ENCODE data around the gene FRRS1.

DNA sequence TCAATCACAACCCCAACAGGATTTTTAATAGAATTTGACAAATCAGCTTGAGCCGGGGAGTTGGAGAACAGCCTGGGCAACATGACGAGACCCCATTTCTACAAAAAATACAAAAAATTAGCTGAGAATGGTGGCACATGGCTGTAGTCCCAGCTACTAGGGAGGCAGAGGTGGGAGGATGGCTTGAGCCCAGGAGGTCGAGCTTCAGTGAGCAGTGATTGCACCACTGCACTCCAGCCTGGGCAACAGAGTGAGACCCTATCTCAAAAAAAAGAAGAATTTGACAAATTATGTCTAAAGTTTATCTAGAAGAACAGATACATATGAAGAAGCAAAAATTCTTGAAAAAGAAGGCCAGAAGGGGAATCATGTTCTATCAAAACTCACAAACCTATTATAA is 43.2 kb downstream of the FRRS1 start:
- TF ChIP-seq, protein P1, sequence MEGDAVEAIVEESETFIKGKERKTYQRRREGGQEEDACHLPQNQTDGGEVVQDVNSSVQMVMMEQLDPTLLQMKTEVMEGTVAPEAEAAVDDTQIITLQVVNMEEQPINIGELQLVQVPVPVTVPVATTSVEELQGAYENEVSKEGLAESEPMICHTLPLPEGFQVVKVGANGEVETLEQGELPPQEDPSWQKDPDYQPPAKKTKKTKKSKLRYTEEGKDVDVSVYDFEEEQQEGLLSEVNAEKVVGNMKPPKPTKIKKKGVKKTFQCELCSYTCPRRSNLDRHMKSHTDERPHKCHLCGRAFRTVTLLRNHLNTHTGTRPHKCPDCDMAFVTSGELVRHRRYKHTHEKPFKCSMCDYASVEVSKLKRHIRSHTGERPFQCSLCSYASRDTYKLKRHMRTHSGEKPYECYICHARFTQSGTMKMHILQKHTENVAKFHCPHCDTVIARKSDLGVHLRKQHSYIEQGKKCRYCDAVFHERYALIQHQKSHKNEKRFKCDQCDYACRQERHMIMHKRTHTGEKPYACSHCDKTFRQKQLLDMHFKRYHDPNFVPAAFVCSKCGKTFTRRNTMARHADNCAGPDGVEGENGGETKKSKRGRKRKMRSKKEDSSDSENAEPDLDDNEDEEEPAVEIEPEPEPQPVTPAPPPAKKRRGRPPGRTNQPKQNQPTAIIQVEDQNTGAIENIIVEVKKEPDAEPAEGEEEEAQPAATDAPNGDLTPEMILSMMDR (conservative IDR thresholded peaks at IDR 0.05) = no peak
- no peak for TF ChIP-seq ZFX (IDR thresholded peaks at IDR 0.05)

Measured in C4-2B (cell line).